Neutrophil (primary cell): ENCODE measurements around the gene SETBP1.

ENCODE experiments used
- H3K27ac ChIP-seq: fragments of 200-600 bp; sonication (generic); 2 replicates; pipeline ENCODE4 v1.5.1; 2016; ENCODE audit warnings: mild to moderate bottlenecking, moderate library complexity
- H3K27me3 ChIP-seq: fragments of 200-600 bp; sonication (generic); 2 replicates; pipeline ENCODE4 v1.6.0; 2016; ENCODE audit warnings: mild to moderate bottlenecking
- H3K36me3 ChIP-seq: fragments of 200-600 bp; sonication (generic); 2 replicates; pipeline ENCODE4 v1.5.1; 2017
- H3K4me1 ChIP-seq, 2 experiments: fragments of 200-600 bp in 1 of 2; sonication (generic) in 1 of 2; 1 replicate in 1 of 2; 2 replicates in 1 of 2; pipeline versions ENCODE4 v1.5.1 to v1.6.1; 2013 to 2016; ENCODE audit warnings: low read depth in 1 of 2, low read length in 1 of 2, mild to moderate bottlenecking in 1 of 2, moderate library complexity in 1 of 2; ENCODE audit not compliant: control insufficient read depth in 1 of 2, insufficient read depth in 1 of 2
- H3K4me3 ChIP-seq, 2 experiments: fragments of 200-600 bp in 1 of 2; sonication (generic) in 1 of 2; 1 replicate in 1 of 2; 2 replicates in 1 of 2; pipeline ENCODE4 v1.5.1; 2013 to 2016; ENCODE audit warnings: low read depth in 1 of 2, low read length in 1 of 2, mild to moderate bottlenecking in 1 of 2, moderate library complexity in 1 of 2
- H3K9me3 ChIP-seq: fragments of 200-600 bp; sonication (generic); 2 replicates; pipeline ENCODE4 v1.5.1; 2016
- TF ChIP-seq, protein P1 (sequence below): fragments of 200-600 bp; sonication (generic); IDR thresholded peaks from 2 replicates; pipeline ENCODE4 v1.5.1; 2016; ENCODE audit warnings: antibody characterized with exemption

SETBP1 gene

DNA sequence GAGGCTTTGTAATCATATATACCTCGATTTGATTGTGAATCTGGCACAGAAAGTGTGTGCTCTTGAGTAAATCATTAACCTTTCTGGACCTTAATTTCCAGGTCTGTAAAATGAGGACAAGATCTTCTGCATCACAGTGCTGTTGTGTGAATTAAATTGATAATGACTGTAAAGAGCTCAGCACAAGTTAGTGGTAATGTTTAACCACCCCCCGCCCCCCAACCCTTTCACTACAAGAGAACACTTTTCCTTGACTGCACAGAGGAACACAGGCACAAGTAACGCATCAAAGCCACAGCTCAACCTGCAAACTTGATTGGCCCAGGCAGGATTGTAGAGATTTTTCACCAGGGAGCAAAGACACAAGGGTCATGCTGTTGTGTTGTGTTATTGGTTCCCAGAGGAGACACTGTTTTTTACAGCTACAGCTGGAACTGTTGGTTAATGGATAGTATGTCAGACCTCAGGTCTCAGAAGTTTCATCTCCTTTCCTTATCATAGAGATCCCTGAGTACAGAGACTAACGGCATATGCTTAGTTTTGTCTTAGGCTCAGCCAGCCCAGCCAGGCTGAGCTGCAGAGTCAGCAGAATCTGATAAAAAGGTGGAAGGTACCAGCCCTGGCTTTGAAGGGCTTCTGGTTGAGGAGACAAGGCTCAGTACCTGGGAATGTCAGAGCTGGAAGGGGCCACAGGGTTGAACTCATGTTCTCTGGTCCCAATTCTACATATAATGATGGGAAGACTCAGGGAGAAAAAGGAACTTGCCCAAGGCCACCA, 10.6 kb downstream of the SETBP1 start:
- Histone ChIP-seq H3K27me3 (peaks cover 63% of the 10 kb centered on the region), H3K4me1 (peaks cover 2% of the 10 kb centered on the region in 2 experiments), H3K4me3 (no peak overlapping the region), H3K9me3 (no peaks in the 10 kb centered on the region), H3K27ac (no peak overlapping the region), H3K36me3 (no peaks in the 10 kb centered on the region)
- TF ChIP-seq, protein P1, sequence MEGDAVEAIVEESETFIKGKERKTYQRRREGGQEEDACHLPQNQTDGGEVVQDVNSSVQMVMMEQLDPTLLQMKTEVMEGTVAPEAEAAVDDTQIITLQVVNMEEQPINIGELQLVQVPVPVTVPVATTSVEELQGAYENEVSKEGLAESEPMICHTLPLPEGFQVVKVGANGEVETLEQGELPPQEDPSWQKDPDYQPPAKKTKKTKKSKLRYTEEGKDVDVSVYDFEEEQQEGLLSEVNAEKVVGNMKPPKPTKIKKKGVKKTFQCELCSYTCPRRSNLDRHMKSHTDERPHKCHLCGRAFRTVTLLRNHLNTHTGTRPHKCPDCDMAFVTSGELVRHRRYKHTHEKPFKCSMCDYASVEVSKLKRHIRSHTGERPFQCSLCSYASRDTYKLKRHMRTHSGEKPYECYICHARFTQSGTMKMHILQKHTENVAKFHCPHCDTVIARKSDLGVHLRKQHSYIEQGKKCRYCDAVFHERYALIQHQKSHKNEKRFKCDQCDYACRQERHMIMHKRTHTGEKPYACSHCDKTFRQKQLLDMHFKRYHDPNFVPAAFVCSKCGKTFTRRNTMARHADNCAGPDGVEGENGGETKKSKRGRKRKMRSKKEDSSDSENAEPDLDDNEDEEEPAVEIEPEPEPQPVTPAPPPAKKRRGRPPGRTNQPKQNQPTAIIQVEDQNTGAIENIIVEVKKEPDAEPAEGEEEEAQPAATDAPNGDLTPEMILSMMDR: no peak

DNA sequence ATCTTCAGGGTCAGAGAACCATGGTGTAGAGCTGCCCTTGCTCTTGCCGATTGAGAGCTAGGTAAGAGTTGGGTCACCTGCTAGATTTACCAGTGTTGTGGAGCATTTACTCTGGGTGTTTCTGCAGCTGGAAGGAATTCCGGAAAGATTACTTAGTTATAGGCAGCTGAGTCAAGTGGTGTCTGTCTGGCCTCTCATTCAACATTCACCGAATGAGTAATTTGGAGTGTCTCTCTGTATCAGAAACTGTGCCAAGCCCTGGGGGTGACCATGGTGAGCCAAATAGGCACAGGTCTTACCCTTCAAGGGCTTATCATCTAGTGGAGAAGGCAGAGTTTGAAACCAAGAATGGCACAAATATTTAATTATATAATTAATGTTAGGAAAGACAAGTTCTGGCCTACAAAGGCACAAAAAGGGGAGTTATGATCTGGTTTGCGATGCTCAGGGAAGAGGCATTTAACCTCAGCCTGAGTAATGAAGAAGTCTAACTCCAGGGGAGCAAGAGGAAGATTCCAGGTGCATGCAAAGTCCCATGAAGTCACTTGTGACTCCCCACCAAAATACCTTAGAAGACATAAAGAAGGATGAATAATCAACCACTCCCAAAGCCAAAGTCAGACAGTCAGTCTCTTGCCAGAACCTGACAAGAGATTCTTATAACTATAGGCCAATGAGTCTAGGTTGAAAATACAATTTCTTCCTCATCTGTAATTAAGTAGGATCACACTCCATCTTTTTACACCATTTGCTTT, 12.5 kb downstream of the SETBP1 start:
- Histone ChIP-seq H3K9me3 (no peaks in the 10 kb centered on the region), H3K4me1 (no peaks in the 10 kb centered on the region), H3K27ac (no peak overlapping the region), H3K27me3 (peaks cover 80% of the 10 kb centered on the region), H3K36me3 (no peaks in the 10 kb centered on the region), H3K4me3 (no peak overlapping the region)
- TF ChIP-seq, protein P1: no peak

DNA sequence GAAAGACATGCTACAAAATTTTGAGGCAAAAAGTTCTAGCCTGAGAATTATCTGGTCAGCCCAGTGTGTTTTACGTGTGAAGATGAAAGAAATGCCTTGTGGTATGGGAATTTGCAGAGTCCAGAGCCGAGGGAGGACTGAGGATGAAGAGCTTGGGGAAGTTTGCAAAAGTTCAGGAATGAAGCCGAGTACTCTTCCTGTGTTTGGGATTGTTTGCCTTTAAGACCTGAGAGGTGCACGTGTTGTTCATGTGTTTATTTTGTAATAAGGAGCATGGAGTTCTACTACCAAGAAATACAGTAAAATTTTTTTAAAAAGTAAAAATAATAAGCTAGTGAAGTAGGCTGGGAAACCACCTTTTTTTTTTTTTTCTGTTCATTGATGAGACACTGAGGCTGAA, 14.8 kb downstream of the SETBP1 start:
- Histone ChIP-seq H3K27me3 (peaks cover 86% of the 10 kb centered on the region), H3K4me1 (no peaks in the 10 kb centered on the region), H3K4me3 (no peak overlapping the region), H3K9me3 (no peaks in the 10 kb centered on the region), H3K27ac (no peak overlapping the region), H3K36me3 (no peaks in the 10 kb centered on the region)
- TF ChIP-seq, protein P1: no peak

DNA sequence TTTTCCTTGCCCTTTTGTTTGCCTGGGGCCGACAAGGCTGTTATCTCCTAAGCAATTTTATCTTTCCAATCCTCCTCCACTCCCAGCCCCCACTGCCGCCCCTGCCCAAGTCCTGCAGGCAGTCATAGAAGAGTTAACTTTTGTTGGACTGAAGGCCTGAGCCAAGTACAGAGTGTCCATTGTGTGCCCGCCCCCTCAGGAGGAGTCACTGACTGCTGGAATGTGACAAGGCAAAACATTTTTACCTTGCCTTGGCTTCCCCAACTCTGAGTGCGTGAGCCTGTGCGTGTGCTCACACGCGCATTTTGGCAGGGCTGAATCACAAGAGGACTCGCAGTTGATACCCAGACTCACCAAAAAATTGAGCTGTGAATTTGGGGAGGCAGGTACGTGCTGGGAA, 16.2 kb downstream of the SETBP1 start:
- H3K27ac ChIP-seq: no peak overlapping the region

DNA sequence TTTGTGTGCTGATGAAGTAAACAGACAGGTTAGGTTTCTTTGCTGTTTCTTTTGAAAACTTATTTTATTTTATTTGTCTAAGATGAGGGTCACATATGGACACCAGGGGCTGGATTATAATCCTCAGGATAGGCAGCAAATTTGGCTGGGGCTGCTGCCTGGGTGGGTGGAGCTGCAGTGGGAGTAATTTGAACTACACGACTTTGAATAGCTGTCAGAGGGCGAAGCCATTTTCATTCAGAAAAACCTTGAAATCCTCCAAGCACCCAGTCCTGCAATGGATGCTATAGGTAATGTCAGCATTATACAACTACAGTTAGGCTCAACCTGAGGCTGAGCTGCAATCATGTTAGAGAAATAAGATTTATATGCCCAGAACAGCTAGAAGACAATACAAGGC, 16.6 kb downstream of the SETBP1 start:
- Histone ChIP-seq H3K9me3 (no peaks in the 10 kb centered on the region), H3K36me3 (no peaks in the 10 kb centered on the region), H3K27ac (no peak overlapping the region), H3K27me3 (peaks cover 86% of the 10 kb centered on the region), H3K4me1 (no peaks in the 10 kb centered on the region), H3K4me3 (no peak overlapping the region)
- TF ChIP-seq, protein P1: no peak

More for the DNA sequence above, 16.2 kb downstream of the SETBP1 start:
- H3K27me3 ChIP-seq: peaks cover 86% of the 10 kb centered on the region
- H3K4me3 ChIP-seq: no peak overlapping the region
- H3K9me3 ChIP-seq: no peaks in the 10 kb centered on the region
- no peaks in the 10 kb centered on the region for H3K36me3 ChIP-seq
- no peaks in the 10 kb centered on the region for H3K4me1 ChIP-seq
- TF ChIP-seq, protein P1: no peak
